Glomerular visceral epithelial cell (primary cell): Measurements from ENCODE around the gene CHMP2A.

ENCODE experiments used
- DNase-seq: peaks from one replicate; pipeline ENCODE4 v3.0.0-alpha.2; 2016; ENCODE audit errors: extremely low spot score

The CHMP2A gene

DNA sequence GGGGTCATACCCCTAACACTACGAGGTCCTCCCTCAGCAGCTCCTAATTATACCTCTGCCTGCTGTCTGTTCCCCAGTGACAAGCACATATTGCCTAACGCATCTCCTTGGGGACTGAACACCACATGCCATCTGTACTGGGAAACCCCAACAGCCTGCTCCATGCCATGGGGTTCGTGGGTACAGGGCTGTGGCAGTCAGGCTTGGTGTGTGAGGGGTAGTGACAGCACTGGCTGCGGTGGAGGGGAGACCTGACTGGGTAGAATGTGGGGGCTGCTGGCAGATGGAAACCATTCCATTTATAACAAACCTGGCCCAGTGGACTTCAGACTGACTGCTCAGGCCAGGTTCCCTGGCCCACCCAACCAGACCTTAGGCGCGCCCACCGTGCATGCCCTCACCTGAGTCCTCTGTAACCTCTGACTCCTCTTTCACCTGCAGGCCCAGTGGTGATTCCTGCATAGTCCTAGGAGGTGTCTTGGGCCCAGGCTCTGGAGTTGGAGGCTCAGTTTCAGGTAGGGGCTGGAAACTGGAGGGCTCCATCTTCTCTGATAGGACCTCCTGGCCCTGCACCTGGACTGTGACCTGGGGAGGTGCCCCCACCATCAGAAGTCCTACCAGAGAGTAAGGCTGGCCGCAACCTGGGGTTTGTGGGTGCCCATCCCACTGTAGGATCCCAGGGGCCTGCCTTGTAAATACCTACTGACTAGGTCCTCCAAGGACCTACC is 15.2 kb upstream of the CHMP2A start:
- DNase-seq, result no peak

- no peak for DNase-seq
Observed at GRCh38 chr19:58569191-58569942, 14.5 kb upstream of the CHMP2A start.

DNA sequence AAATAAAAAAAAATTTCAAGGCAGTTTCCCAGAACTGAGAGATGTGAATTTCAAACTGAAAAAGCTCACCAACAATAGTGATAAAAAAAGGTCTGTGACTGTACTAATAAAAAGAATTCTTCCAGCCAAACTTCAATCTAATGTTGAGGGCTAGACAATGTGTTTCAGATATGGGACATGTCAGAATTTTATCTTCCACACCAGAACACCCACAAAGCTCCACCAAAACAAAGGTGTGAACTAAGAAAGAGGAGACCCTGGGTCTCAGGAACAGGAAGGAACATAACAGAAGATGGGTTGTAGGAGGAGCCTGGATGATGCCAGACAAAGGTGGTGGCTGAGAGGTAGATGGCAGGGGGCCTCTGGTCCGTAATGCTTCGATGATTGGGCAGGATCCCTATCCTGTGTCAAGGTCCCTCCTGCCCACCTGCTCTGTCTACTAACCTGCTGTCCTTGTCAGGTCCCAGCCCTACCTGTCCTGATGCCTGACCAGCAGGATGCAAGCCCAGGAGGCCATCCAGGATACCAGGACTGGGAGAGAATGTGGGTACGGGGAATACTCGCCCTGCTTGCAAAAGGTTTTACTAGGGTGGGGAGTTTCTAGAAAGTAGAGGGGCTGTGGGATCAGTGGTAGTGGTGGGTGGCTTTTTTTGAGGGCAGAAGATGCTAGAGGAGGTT is 13.7 kb upstream of the CHMP2A start:
- DNase-seq, result no peak

- no peak for DNase-seq
Observed at GRCh38 chr19:58566989-58567388, 12.1 kb upstream of the CHMP2A start.

- DNase-seq, result no peak
Observed at GRCh38 chr19:58563823-58564222, 8.9 kb upstream of the CHMP2A start.

DNA sequence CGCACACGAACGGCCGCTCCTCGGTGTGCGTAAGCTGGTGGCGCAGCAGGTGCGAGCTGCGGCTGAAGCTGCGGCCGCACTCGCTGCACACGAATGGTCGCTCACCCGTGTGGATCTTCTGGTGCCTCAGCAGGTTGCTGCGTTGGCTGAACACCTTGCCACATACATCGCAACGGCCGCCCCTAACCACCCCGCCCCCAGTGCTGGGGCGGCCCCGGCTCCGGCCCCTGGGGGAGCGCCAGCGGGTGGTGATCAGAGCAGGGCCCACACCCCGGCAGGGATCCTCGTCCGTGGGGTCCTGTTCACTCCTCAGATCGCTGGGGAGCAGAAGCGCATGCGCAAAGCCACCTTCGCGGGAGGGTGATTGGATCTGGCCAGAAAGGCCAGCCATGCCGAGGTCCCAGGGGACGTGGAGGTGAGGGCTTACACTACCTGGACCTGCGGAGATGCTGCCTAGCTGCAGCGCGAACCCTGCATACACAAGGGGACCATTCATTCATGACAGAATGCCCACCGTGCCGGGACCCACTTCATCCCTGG is 8.2 kb upstream of the CHMP2A start:
- DNase-seq, result peak; percentile 45

DNA sequence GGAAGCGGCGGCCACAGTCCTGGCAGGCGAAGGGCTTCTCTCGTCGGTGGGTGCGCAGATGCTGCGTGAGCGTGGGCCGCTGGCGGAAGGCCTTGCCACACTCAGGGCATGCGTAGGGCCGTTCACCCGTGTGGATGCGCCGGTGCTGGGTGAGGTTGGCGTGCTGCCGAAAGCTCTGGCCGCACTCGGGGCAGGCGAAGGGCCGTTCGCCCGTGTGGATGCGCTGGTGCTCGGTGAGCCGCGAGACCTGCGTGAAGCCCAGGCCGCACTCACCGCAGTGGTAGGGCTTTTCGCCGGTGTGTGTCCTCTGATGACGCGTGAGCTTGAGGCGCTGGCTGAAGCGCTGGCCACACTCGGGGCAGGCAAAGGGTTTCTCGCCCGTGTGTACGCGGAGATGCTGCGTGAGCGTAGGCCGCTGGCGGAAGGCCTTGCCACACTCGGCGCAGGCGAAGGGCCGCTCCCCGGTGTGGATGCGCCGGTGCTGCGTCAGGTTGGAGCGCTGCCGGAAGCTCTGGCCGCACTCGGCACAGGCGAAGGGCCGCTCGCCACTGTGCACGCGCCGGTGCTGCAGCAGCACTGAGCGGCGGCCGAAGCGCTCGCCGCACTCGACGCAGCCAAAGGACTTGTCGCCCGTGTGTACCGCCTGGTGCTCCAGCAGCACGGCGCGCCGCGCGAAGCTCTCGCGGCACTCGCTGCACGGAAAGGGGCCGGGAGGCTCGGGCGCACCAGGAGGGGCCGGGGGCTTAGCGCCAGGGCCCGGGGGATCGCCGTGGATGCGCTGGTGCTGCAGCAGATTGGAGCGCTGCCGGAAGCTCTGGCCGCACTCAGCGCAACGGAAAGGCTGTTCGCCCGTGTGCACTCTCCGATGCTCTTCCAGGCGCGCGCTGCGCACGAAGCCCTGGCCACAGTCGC is 7.5 kb upstream of the CHMP2A start:
- DNase-seq, result no peak

DNA sequence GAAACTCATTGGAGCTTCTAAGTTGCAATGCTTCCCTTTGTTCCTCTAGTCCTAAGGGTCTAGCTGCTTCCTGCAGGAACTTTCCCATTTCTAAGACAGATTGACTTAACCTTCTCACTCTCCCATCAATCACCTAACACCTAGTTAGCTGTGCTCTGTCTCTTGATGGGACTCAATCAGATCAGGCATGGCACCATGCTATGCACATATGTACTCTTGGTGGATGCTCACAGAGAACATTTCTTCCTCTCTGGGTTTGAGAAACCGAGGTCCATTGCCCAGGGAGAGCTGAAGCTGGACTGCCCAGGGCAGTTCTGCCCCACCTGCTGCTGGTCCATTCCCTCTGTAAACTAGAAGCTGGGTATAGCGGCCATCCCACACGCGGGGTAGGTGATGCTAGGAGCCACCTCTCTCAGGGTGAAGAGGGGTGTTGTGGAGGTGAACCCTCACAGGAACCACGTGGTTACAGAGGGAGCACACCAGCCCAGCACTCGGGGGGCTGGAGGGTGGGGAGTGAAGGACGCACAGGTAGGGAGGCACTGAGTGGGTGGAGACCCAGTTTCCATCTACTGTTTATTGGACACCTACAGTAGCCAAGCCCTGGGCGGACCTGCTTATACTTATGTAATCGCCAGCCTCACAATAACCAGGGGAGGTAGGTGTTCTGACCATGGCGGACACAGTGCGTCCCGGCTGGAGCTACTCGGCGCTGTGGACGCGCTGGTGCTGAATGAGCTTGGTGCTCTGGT is 6.6 kb upstream of the CHMP2A start:
- no peak for DNase-seq

- DNase-seq, result no peak
Observed at GRCh38 chr19:58560921-58561320, 6.0 kb upstream of the CHMP2A start.

DNA sequence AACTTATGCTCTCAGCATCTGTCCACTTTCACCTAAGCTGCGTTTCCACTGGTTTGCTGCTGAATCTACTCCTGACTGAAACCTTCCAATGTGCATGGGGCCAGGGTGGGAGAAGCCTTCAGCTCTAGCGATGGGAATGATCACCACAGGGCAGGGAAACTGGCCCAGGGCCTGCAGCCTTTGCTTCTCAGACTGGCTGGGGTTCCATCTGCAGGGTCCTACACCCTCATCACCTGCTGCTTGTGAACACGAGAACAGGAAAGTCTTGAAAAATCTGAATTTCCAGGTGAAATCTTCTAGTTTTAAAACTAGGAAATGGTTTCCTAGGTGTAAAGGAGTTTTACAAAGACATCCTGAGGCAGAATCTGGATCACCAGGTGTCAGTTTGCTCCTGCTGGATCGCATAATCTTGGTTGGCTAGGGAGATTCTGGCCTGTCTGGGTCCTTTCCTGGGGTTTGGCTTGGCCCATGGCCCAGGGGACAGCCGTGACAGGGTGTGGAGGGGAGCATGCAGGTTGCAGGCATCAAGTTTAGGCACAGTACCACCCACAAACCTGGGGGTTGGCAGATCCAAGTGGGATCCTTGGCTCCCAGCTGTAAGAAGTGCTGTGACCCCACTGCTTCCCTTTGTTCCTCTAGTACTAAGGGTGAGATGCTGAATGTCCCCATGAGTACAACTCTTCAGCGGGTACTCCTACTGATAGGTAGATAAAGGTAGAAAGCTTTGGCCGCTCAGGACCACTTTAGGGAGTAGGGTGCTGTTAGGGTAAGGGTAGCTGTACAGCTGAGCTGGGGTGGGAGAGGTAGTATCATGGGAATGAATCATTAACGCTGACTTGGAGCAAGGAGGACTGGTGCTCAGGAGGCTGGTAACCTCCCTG is 5.3 kb upstream of the CHMP2A start:
- DNase-seq, result no peak

- DNase-seq, result peak; percentile 93
Observed at GRCh38 chr19:58559275-58560006, 4.5 kb upstream of the CHMP2A start.

DNA sequence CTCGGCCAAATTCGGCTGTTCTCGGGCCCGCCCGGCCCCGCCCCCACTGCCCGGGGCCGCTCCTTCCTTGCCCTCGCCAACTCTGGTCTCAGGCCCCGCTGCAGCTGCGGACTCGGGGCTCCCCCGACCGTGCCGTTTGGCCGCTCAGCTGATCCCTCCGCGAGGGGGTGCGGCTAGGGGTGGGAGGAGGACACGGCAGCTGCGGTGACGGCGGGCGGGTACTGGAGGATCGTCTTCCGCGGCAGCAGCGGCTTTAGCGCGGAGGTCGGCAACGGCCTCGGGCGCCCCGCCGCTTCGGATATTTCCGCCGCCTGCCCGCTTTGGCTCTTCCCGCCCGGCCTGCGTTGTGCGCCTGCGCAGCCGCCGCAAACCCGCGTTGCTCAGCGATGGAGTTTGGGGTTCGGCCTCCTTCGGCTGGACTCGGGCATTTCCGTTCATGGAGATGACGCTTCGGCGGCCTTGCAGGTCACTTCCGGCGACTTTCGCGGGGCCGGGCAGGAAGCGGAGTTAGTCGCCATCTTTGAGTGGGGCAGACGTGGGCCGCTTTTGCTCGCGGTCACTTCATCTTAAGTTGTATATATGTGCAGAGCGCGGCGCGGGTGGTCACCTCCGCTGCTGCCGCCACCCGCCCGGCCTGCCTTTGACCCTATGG is 3.8 kb upstream of the CHMP2A start:
- DNase-seq, result peak; percentile 99

DNA sequence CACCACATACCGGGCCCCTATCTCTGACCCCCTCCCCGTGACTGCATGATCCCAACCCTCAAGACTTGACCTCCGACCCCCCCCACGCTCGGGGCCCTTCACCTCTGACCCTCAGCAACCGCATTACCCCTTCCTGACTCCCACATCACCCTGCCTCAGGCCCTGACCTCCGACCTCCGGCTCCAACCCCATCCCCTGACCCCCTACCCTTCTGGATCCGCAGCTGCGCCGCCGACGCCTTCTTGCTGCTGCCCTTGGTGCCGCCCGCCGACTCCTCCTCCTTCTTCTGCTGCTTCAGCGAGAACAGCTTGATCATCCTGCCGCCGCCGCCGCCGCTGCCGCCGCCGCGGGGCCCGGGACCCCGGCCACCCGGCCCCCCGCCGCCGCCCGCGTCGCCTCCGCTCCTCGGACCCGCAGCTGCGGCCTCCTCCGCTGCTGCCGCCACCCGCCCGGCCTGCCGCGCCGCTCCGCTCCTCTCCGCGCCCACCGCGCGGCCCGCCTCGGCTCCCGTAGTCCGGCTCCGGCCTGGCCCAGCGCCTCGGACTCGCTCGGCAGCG is 3.2 kb upstream of the CHMP2A start, which contains the start of gene UBE2M:
Gene UBE2M (minus strand): TSS at position 546 of the 557 bp plus-strand sequence. CDS start 230 bp downstream, at position 316.
- DNase-seq, result peak; percentile 57

GRCh38 chr19:58557221-58558065 is 2.5 kb upstream of the CHMP2A start:
- DNase-seq, result no peak

DNA sequence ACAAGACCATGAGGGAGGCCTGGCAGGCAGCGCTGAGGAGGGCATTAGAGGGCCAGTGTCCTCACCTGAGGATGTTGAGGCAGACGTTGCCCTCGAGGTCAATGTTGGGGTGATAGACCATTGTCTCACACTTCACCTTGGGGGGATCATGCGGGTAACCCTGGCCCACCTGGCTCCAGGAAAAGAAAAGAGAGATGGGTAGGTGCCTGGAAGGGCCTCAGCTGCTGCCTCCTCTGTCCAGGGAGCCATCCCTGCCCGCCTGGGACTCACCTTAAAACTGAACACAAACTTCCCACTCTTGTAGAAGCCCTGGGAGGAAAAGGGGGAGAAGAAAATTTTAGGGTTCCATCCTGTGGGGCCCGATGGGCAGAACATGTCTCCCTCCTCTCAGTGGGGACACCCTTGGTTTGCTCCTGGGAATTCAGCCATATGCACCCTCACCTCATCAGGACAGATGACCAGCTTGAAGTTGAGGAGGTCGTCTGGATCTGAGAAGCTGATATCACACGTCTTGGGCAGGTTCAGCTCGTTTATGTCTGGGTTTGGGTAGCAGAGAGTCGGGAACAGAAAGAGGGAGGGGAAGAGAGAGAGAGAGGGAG is 1.8 kb upstream of the CHMP2A start:
- DNase-seq, result no peak

- DNase-seq, result no peak
Observed at GRCh38 chr19:58555920-58556621, 1.2 kb upstream of the CHMP2A start.
